NCI-H1417 treated with DMSO at 0.1 percent for 48 hours (cell line): ENCODE data around the gene SPATS2L.
A peak's percentile ranks its signal among the peaks of the same experiment; 100 is the strongest.

Experiments used
- DNase-seq: peaks from one replicate; lab custom pipeline; 2025; lab: John Stamatoyannopoulos, UW

SPATS2L gene

GRCh38 chr2:200509612-200510433 lies 203.3 kb downstream of the SPATS2L start, which contains the start of gene KCTD18:
TSS of gene KCTD18 (minus strand) at chr2:200510068. CDS start at chr2:200507016, 3,052 bp downstream.
- peak; percentile 26 for DNase-seq

DNA sequence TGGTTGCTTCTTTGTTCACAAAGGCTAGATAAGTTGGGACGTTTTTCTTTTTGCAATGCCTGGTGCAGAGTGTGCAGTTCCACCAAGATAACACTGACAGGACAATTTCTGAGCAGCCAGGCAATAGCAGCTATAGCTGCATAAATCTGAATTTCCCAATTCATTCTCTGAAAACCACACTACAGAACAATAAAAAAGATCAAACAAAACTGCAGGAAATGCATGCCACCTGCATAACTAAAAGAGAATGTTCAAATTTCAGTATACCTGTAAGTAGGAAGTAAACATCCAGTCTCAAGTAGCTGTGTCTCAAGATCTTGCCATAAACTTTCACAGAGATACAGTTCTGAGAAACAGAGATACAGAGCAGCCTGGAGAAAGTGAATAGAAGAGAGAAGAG lies 208.7 kb downstream of the SPATS2L start:
- no peak for DNase-seq

- no peak for DNase-seq
Observed at GRCh38 chr2:200523158-200523557, 216.7 kb downstream of the SPATS2L start.

DNA sequence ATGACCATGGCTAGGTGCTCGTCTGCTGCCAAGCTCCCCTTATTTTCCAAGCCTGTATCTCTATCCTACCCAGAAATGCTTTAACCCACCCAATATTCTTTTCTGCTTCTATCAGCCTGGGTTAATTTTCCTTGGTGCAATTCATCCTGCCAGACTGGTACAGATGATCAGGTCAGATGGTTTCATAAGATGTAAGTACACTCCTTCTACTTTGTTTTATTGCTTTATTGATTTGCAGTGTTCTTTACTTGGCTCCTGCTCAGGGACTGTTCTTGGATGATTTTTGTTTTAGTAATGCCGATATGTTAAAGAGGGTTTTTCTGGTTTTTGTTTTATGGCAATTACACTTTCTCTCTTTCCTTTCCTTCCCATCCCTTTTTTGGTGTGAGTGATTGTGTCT lies 217.1 kb downstream of the SPATS2L start:
- no peak for DNase-seq

DNA sequence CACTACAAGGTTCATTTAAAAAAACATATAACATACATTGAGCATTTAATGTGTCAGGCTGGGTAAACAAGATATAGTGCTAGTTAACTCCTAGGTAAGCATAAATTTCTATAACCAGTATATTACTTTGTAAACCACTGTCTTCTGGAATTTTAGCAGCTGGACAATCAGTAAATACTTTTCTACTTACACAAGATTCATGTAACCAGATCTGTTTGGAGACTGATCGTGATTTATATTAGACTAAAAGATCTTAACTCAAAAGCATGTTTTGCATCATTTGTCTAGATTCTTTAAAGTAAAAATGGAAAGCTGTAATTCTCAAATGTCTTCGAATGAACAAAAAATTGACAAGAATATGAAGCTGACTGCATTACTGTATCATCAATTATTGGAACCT lies 218.6 kb downstream of the SPATS2L start:
- no peak for DNase-seq

DNA sequence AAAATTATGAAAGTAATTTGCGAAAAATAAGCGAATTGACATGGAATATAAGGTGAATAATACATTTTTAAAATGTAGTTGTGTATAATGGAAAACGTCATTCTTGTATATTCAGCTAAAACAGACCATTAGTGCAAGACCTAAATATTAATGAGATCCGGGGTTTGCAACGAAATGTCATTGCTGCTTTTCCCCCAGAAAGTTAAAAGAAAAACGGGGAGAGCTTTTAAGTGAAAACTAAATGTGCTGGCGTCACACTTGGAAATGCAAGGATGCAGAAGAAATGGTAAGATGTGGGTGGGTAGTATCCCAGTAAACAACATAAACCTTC lies 219.0 kb downstream of the SPATS2L start:
- no peak for DNase-seq

DNA sequence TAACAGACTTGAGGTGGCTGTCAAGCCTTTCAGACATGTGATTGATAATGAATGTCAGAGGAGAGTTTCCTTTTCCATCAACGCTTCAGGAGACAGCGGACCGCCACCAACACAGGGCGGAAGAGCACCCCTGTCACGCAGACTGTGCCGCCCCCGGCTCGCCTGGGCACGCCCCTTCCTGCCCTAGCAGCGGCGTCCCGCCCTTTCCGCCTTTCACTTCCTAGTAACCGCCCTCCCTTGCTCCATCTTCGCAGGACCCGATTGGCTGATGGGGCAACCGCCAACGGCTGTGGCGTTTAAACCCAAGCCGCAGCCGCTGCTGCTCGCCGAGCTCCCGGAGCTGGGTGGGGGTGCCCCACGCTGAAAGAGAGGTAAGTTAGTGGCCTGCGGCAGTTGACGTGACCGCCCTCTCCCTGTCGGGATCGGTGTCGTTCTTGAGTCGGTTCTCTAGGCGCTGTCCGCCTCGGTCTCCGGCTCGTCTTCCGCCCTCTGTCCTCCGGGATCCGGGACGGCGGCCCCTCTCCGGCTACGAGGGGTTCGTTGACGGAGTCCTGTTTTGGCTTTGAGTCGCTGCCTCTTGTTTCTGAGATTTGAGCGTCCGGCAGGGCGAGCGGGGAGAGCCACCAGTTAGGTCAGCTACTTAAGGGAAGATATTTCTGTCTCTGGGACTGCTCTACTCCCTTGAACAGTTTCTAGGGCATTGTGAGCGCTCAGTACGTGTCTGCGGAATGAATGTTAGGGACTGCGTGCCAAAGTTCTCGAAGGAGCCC lies 219.6 kb downstream of the SPATS2L start, which contains the start of gene SGO2:
Gene SGO2, plus strand, starts transcription at position 326 of the 770 bp plus-strand sequence. CDS start 6,769 bp downstream, outside the sequence.
- peak; percentile 68 for DNase-seq

DNA sequence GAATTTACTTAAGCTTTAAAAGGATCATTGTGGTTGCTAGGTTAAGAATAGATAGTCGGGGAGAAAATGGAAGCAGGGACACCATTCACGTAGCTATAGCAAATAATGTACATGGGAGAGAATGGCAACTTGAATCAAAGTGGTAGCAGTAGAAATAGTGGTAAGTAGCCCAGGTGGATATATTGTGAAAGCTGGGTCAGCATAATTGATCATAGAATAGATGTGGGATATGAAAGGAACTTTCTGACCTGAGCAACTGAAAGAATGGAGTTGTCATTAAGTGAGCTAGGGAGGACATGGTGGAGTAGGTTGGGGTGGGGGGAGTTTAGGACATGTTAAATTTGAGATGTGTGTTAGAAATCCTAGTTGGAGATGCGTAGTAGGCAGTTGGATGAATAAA lies 221.7 kb downstream of the SPATS2L start:
- DNase-seq = no peak
